Right lung (tissue), 10 donors: ENCODE data around the gene GABRG3. TPM values are rescaled to one million over a fixed set of nuclear protein-coding genes. Genes with fewer than 3 reads are reported as not detected.
A peak's percentile ranks its signal among the peaks of the same experiment; 100 is the strongest.

ENCODE experiments used
- DNase-seq, 2 donors: peaks; one replicate each; pipeline ENCODE4 v3.0.0-alpha.2; 2013
- long read RNA-seq, 8 donors: transcript quantifications; one replicate each; lab custom pipeline, GENCODE V29; 2026
- polyA plus RNA-seq, 5 donors: library from polyadenylated mRNA; unstranded; fragments of 120-200 nt; gene quantifications; one replicate each; pipeline versions ENCODE4 v1.2.1 to v1.2.3, GENCODE V29; 2013; ENCODE audit warnings: inconsistent platforms in 1 of 5, low replicate concordance in 1 of 5; ENCODE audit not compliant: insufficient read length in 5 of 5, insufficient read depth in 1 of 5

Gene GABRG3
- polyA plus RNA-seq: 10 to 100 TPM in 3 of 5 donors, 1 to 10 TPM in 2; 7.1 to 14.1 (median 10.2) TPM
- long read RNA-seq, donor 1: 0 reads
- long read RNA-seq, donor 2: 0 reads
- long read RNA-seq, donor 3: 0 reads
- long read RNA-seq, donor 4, partial matches to known transcripts: 0 of 1 reads
- long read RNA-seq, donor 4, other reads (novel, unspliced or antisense): 0 of 1 reads
- long read RNA-seq, donor 5, partial matches to known transcripts: 0 of 1 reads
- long read RNA-seq, donor 5, other reads (novel, unspliced or antisense): 0 of 1 reads
- long read RNA-seq, donor 6, partial matches to known transcripts: 0 of 2 reads
- long read RNA-seq, donor 6, other reads (novel, unspliced or antisense): 0 of 2 reads
- long read RNA-seq, donor 7, partial matches to known transcripts: 0 of 2 reads
- long read RNA-seq, donor 7, other reads (novel, unspliced or antisense): 0 of 2 reads
- long read RNA-seq, donor 8, partial matches to known transcripts: 0 of 1 reads
- long read RNA-seq, donor 8, other reads (novel, unspliced or antisense): 0 of 1 reads

GRCh38 chr15:26970712-26971210 lies at the start of gene GABRG3:
TSS of gene GABRG3 (plus strand) at chr15:26971181.
- peak; percentile 56 to 70 for DNase-seq

- DNase-seq: no peak
These were observed 49.5 kb upstream of the GABRG3 start for GRCh38 chr15:26921433-26921832.

- DNase-seq: no peak
These were observed 44.9 kb upstream of the GABRG3 start for GRCh38 chr15:26926081-26926480.

GRCh38 chr15:26928051-26928450 lies 42.9 kb upstream of the GABRG3 start:
- no peak for DNase-seq

- no peak for DNase-seq
These were observed 41.4 kb upstream of the GABRG3 start for GRCh38 chr15:26929588-26929987.

- no peak for DNase-seq
These were observed 36.1 kb upstream of the GABRG3 start for GRCh38 chr15:26934848-26935247.

GRCh38 chr15:26935322-26935721 lies 35.7 kb upstream of the GABRG3 start:
- no peak for DNase-seq

GRCh38 chr15:26936502-26936901 lies 34.5 kb upstream of the GABRG3 start:
- no peak for DNase-seq

GRCh38 chr15:26937134-26937533 lies 33.8 kb upstream of the GABRG3 start:
- no peak for DNase-seq

GRCh38 chr15:26939398-26939797 lies 31.6 kb upstream of the GABRG3 start:
- no peak for DNase-seq

GRCh38 chr15:26941489-26941888 lies 29.5 kb upstream of the GABRG3 start:
- DNase-seq: peak in 1 of 2 donors; percentile 5

- DNase-seq: no peak
These were observed 27.1 kb upstream of the GABRG3 start for GRCh38 chr15:26943866-26944265.

- DNase-seq: no peak
These were observed 25.9 kb upstream of the GABRG3 start for GRCh38 chr15:26945046-26945445.

GRCh38 chr15:26950001-26950400 lies 21.0 kb upstream of the GABRG3 start:
- DNase-seq: no peak

GRCh38 chr15:26954403-26954802 lies 16.6 kb upstream of the GABRG3 start:
- no peak for DNase-seq

GRCh38 chr15:26967719-26968269 lies 3.2 kb upstream of the GABRG3 start:
- peak; percentile 70 to 74 for DNase-seq

- no peak for DNase-seq
These were observed 2.2 kb upstream of the GABRG3 start for GRCh38 chr15:26968806-26969205.

GRCh38 chr15:26971271-26972018 lies 464 bp downstream of the GABRG3 start:
- DNase-seq: peak in 1 of 2 donors; percentile 37

- no peak for DNase-seq
These were observed 1.7 kb downstream of the GABRG3 start for GRCh38 chr15:26972636-26973035.

GRCh38 chr15:26974120-26974780 lies 3.3 kb downstream of the GABRG3 start:
- peak; percentile 26 to 45 for DNase-seq

GRCh38 chr15:26981492-26981891 lies 10.5 kb downstream of the GABRG3 start:
- DNase-seq: no peak

- no peak for DNase-seq
These were observed 12.8 kb downstream of the GABRG3 start for GRCh38 chr15:26983822-26984221.
